KOPT-K1 (cell line): Measurements from ENCODE around the gene ZNF384.
A peak's percentile ranks its signal among the peaks of the same experiment; 100 is the strongest.
"Not testable (repeated sequence)": the region's sequence is repeated elsewhere in the genome, so short reads cannot be mapped to it uniquely, and the experiment has no call there.

Experiments used
- H3K27ac ChIP-seq: fragments of 200-600 bp; sonication (generic); 2 replicates; pipeline ENCODE4 v1.5.1; 2016; ENCODE audit warnings: antibody characterized with exemption, mild to moderate bottlenecking, low read depth, low read length; ENCODE audit not compliant: poor library complexity, severe bottlenecking
- H3K36me3 ChIP-seq: fragments of 200-600 bp; sonication (generic); 2 replicates; pipeline ENCODE4 v1.5.1; 2017; ENCODE audit warnings: antibody characterized with exemption, mild to moderate bottlenecking, low read length, moderate library complexity; ENCODE audit not compliant: insufficient read depth
- H3K9me3 ChIP-seq: fragments of 200-600 bp; sonication (generic); 2 replicates; pipeline ENCODE4 v1.5.1; 2017; ENCODE audit warnings: antibody characterized with exemption, low read length, mild to moderate bottlenecking; ENCODE audit not compliant: insufficient read depth, poor library complexity, severe bottlenecking

Gene ZNF384

GRCh38 chr12:6688999-6689882 lies at the start of gene ZNF384:
ZNF384 (minus strand) TSS chr12:6689375; CDS start chr12:6679520, 9,855 bp downstream.
- Histone ChIP-seq H3K27ac (peak within 1 kb of the TSS; percentile 96), H3K36me3 (peaks cover 33% of the 10 kb centered on the region), H3K9me3 (no peaks in the 10 kb centered on the region)

GRCh38 chr12:6736754-6737153 lies 47.6 kb upstream of the ZNF384 start:
- H3K27ac ChIP-seq, result no peak overlapping the region
- H3K36me3 ChIP-seq, result peaks cover 14% of the 10 kb centered on the region; the same call in 1 of the 2 replicates
- H3K9me3 ChIP-seq, result no peaks in the 10 kb centered on the region

GRCh38 chr12:6735448-6736191 lies 46.4 kb upstream of the ZNF384 start:
- Histone ChIP-seq H3K9me3 (no peaks in the 10 kb centered on the region), H3K27ac (no peak overlapping the region), H3K36me3 (peaks cover 23% of the 10 kb centered on the region)

- H3K36me3 ChIP-seq, result peaks cover 32% of the 10 kb centered on the region
- H3K9me3 ChIP-seq, result no peaks in the 10 kb centered on the region
- no peak overlapping the region for H3K27ac ChIP-seq
Measured at GRCh38 chr12:6734506-6735387, 45.6 kb upstream of the ZNF384 start.

GRCh38 chr12:6730169-6730568 lies 41.0 kb upstream of the ZNF384 start:
- no peaks in the 10 kb centered on the region for H3K9me3 ChIP-seq
- peaks cover 57% of the 10 kb centered on the region for H3K36me3 ChIP-seq
- no peak overlapping the region for H3K27ac ChIP-seq

GRCh38 chr12:6729186-6729585 lies 40.0 kb upstream of the ZNF384 start:
- peaks cover 47% of the 10 kb centered on the region for H3K36me3 ChIP-seq
- H3K27ac ChIP-seq, result no peak overlapping the region
- H3K9me3 ChIP-seq, result no peaks in the 10 kb centered on the region

GRCh38 chr12:6725350-6725749 lies 36.2 kb upstream of the ZNF384 start:
- H3K9me3 ChIP-seq, result no peaks in the 10 kb centered on the region
- no peak overlapping the region for H3K27ac ChIP-seq
- H3K36me3 ChIP-seq, result peaks cover 30% of the 10 kb centered on the region

- Histone ChIP-seq H3K36me3 (peaks cover 21% of the 10 kb centered on the region), H3K9me3 (no peaks in the 10 kb centered on the region), H3K27ac (peak overlapping the region; percentile 72)
Measured at GRCh38 chr12:6724409-6724797, 35.2 kb upstream of the ZNF384 start.

GRCh38 chr12:6723607-6724408 lies 34.6 kb upstream of the ZNF384 start, which contains the start of gene COPS7A:
COPS7A (plus strand) TSS chr12:6724046; CDS start chr12:6724657, 611 bp downstream.
- H3K27ac ChIP-seq, result peak within 1 kb of the TSS; percentile 72
- H3K36me3 ChIP-seq, result peaks cover 15% of the 10 kb centered on the region
- H3K9me3 ChIP-seq, result no peaks in the 10 kb centered on the region

- Histone ChIP-seq H3K36me3 (peaks cover 6% of the 10 kb centered on the region), H3K9me3 (no peaks in the 10 kb centered on the region), H3K27ac (no peak overlapping the region)
Measured at GRCh38 chr12:6722863-6723262, 33.7 kb upstream of the ZNF384 start.

GRCh38 chr12:6716874-6717437 lies 27.8 kb upstream of the ZNF384 start:
- Histone ChIP-seq H3K9me3 (no peaks in the 10 kb centered on the region), H3K27ac (no peak overlapping the region)

GRCh38 chr12:6716031-6716873 lies 27.1 kb upstream of the ZNF384 start:
- H3K36me3 ChIP-seq, H3K27ac ChIP-seq, H3K9me3 ChIP-seq: not testable (repeated sequence)

More at GRCh38 chr12:6716874-6717437, 27.8 kb upstream of the ZNF384 start:
- H3K36me3 ChIP-seq, result no peaks in the 10 kb centered on the region

GRCh38 chr12:6708960-6709394 lies 19.8 kb upstream of the ZNF384 start:
- H3K27ac ChIP-seq, result peak overlapping the region; percentile 4
- H3K9me3 ChIP-seq, result no peaks in the 10 kb centered on the region
- no peaks in the 10 kb centered on the region for H3K36me3 ChIP-seq
